GM23338 (cell line): ENCODE measurements around the gene COLQ.

Source experiments
- CREB1 ChIP-seq: fragments of 250-450 bp; sonication (Bioruptor Pico); IDR thresholded peaks from 2 replicates; pipeline ENCODE4 v1.5.0; 2020; ENCODE audit warnings: low read depth, mild to moderate bottlenecking, moderate library complexity
- EZH2 ChIP-seq: fragments of 200-600 bp; sonication (generic); IDR thresholded peaks from one replicate; pipeline ENCODE4 v1.8.0; 2017; ENCODE audit warnings: antibody characterized with exemption, mild to moderate bottlenecking, low read depth; ENCODE audit not compliant: unreplicated experiment
- EZH2phosphoT487 ChIP-seq: fragments of 200-600 bp; sonication (generic); IDR thresholded peaks from one replicate; pipeline ENCODE4 v1.8.1; 2018; ENCODE audit warnings: antibody characterized with exemption; ENCODE audit not compliant: unreplicated experiment
- JUNB ChIP-seq: IDR thresholded peaks from one replicate; pipeline ENCODE4 v1.6.1; 2016; ENCODE audit warnings: antibody characterized with exemption; ENCODE audit not compliant: unreplicated experiment
- NANOG ChIP-seq: IDR thresholded peaks from 2 replicates; pipeline ENCODE4 v1.6.1; 2016; ENCODE audit warnings: antibody characterized with exemption, borderline replicate concordance
- POLR2AphosphoS5 ChIP-seq: IDR thresholded peaks from 2 replicates; pipeline ENCODE4 v1.6.1; 2016; ENCODE audit warnings: antibody characterized with exemption, low read depth
- STAT1 ChIP-seq: IDR thresholded peaks from one replicate; pipeline ENCODE4 v1.6.1; 2016; ENCODE audit warnings: antibody characterized with exemption; ENCODE audit not compliant: unreplicated experiment
- ZNF114 ChIP-seq: fragments of 250-450 bp; sonication (Bioruptor Pico); IDR thresholded peaks from 2 replicates; pipeline ENCODE4 v1.5.0; 2020; ENCODE audit warnings: mild to moderate bottlenecking, moderate library complexity
- TF ChIP-seq, protein P1 (sequence below), 2 experiments: fragments of 200-600 bp in 1 of 2; sonication (generic) in 1 of 2; conservative IDR thresholded peaks; 2 replicates each; pipeline versions ENCODE4 v1.5.1 to v1.6.1; 2016 to 2017; ENCODE audit warnings: antibody characterized with exemption in 2 of 2, low read depth in 2 of 2, mild to moderate bottlenecking in 2 of 2, moderate library complexity in 1 of 2
- TF ChIP-seq, protein P2 (sequence below): IDR thresholded peaks from one replicate; pipeline ENCODE4 v1.6.1; 2018; ENCODE audit warnings: antibody characterized with exemption; ENCODE audit not compliant: unreplicated experiment
- TF ChIP-seq, protein P3 (sequence below): IDR thresholded peaks from 2 replicates; pipeline ENCODE4 v1.6.1; 2016; ENCODE audit warnings: antibody characterized with exemption
- TF ChIP-seq, protein P4 (sequence below): fragments of 250-450 bp; sonication (Bioruptor Pico); IDR thresholded peaks from 2 replicates; pipeline ENCODE4 v1.5.0; 2020; ENCODE audit warnings: mild to moderate bottlenecking, moderate library complexity

GRCh38 chr3:15499536-15499935 is 22.0 kb downstream of the COLQ start:
- TF ChIP-seq, protein P1, sequence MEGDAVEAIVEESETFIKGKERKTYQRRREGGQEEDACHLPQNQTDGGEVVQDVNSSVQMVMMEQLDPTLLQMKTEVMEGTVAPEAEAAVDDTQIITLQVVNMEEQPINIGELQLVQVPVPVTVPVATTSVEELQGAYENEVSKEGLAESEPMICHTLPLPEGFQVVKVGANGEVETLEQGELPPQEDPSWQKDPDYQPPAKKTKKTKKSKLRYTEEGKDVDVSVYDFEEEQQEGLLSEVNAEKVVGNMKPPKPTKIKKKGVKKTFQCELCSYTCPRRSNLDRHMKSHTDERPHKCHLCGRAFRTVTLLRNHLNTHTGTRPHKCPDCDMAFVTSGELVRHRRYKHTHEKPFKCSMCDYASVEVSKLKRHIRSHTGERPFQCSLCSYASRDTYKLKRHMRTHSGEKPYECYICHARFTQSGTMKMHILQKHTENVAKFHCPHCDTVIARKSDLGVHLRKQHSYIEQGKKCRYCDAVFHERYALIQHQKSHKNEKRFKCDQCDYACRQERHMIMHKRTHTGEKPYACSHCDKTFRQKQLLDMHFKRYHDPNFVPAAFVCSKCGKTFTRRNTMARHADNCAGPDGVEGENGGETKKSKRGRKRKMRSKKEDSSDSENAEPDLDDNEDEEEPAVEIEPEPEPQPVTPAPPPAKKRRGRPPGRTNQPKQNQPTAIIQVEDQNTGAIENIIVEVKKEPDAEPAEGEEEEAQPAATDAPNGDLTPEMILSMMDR (conservative IDR thresholded peaks at IDR 0.05; ENCODE audit: low read depth in 2 of 2): no peak
- TF ChIP-seq EZH2phosphoT487 (no peak), POLR2AphosphoS5 (no peak), CREB1 (CRISPR knock-in tag) (no peak), JUNB (no peak), EZH2 (no peak), STAT1 (no peak), NANOG (no peak), ZNF114 (no peak)
- TF ChIP-seq, protein P2, sequence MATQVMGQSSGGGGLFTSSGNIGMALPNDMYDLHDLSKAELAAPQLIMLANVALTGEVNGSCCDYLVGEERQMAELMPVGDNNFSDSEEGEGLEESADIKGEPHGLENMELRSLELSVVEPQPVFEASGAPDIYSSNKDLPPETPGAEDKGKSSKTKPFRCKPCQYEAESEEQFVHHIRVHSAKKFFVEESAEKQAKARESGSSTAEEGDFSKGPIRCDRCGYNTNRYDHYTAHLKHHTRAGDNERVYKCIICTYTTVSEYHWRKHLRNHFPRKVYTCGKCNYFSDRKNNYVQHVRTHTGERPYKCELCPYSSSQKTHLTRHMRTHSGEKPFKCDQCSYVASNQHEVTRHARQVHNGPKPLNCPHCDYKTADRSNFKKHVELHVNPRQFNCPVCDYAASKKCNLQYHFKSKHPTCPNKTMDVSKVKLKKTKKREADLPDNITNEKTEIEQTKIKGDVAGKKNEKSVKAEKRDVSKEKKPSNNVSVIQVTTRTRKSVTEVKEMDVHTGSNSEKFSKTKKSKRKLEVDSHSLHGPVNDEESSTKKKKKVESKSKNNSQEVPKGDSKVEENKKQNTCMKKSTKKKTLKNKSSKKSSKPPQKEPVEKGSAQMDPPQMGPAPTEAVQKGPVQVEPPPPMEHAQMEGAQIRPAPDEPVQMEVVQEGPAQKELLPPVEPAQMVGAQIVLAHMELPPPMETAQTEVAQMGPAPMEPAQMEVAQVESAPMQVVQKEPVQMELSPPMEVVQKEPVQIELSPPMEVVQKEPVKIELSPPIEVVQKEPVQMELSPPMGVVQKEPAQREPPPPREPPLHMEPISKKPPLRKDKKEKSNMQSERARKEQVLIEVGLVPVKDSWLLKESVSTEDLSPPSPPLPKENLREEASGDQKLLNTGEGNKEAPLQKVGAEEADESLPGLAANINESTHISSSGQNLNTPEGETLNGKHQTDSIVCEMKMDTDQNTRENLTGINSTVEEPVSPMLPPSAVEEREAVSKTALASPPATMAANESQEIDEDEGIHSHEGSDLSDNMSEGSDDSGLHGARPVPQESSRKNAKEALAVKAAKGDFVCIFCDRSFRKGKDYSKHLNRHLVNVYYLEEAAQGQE: no peak
- TF ChIP-seq, protein P3, sequence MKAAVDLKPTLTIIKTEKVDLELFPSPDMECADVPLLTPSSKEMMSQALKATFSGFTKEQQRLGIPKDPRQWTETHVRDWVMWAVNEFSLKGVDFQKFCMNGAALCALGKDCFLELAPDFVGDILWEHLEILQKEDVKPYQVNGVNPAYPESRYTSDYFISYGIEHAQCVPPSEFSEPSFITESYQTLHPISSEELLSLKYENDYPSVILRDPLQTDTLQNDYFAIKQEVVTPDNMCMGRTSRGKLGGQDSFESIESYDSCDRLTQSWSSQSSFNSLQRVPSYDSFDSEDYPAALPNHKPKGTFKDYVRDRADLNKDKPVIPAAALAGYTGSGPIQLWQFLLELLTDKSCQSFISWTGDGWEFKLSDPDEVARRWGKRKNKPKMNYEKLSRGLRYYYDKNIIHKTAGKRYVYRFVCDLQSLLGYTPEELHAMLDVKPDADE: no peak
- TF ChIP-seq, protein P4, sequence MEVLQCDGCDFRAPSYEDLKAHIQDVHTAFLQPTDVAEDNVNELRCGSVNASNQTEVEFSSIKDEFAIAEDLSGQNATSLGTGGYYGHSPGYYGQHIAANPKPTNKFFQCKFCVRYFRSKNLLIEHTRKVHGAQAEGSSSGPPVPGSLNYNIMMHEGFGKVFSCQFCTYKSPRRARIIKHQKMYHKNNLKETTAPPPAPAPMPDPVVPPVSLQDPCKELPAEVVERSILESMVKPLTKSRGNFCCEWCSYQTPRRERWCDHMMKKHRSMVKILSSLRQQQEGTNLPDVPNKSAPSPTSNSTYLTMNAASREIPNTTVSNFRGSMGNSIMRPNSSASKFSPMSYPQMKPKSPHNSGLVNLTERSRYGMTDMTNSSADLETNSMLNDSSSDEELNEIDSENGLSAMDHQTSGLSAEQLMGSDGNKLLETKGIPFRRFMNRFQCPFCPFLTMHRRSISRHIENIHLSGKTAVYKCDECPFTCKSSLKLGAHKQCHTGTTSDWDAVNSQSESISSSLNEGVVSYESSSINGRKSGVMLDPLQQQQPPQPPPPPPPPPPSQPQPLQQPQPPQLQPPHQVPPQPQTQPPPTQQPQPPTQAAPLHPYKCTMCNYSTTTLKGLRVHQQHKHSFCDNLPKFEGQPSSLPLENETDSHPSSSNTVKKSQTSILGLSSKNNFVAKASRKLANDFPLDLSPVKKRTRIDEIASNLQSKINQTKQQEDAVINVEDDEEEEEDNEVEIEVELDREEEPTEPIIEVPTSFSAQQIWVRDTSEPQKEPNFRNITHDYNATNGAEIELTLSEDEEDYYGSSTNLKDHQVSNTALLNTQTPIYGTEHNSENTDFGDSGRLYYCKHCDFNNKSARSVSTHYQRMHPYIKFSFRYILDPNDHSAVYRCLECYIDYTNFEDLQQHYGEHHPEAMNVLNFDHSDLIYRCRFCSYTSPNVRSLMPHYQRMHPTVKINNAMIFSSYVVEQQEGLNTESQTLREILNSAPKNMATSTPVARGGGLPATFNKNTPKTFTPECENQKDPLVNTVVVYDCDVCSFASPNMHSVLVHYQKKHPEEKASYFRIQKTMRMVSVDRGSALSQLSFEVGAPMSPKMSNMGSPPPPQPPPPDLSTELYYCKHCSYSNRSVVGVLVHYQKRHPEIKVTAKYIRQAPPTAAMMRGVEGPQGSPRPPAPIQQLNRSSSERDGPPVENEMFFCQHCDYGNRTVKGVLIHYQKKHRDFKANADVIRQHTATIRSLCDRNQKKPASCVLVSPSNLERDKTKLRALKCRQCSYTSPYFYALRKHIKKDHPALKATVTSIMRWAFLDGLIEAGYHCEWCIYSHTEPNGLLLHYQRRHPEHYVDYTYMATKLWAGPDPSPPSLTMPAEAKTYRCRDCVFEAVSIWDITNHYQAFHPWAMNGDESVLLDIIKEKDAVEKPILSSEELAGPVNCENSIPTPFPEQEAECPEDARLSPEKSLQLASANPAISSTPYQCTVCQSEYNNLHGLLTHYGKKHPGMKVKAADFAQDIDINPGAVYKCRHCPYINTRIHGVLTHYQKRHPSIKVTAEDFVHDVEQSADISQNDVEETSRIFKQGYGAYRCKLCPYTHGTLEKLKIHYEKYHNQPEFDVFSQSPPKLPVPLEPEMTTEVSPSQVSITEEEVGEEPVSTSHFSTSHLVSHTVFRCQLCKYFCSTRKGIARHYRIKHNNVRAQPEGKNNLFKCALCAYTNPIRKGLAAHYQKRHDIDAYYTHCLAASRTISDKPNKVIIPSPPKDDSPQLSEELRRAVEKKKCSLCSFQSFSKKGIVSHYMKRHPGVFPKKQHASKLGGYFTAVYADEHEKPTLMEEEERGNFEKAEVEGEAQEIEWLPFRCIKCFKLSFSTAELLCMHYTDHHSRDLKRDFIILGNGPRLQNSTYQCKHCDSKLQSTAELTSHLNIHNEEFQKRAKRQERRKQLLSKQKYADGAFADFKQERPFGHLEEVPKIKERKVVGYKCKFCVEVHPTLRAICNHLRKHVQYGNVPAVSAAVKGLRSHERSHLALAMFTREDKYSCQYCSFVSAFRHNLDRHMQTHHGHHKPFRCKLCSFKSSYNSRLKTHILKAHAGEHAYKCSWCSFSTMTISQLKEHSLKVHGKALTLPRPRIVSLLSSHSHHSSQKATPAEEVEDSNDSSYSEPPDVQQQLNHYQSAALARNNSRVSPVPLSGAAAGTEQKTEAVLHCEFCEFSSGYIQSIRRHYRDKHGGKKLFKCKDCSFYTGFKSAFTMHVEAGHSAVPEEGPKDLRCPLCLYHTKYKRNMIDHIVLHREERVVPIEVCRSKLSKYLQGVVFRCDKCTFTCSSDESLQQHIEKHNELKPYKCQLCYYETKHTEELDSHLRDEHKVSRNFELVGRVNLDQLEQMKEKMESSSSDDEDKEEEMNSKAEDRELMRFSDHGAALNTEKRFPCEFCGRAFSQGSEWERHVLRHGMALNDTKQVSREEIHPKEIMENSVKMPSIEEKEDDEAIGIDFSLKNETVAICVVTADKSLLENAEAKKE (CRISPR knock-in tag): no peak
